Mesodermal cell (in vitro differentiated cells): ENCODE measurements around the gene HMGB4.
A peak's percentile ranks its signal among the peaks of the same experiment; 100 is the strongest.

ENCODE experiments used
- H3K27ac ChIP-seq: 2 replicates; pipeline ENCODE4 v1.7.0; 2013; ENCODE audit warnings: mild to moderate bottlenecking, low read depth, low read length, moderate library complexity; ENCODE audit not compliant: severe bottlenecking
- H3K36me3 ChIP-seq: 2 replicates; pipeline ENCODE4 v1.7.1; 2013; ENCODE audit warnings: mild to moderate bottlenecking, low read length, moderate library complexity; ENCODE audit not compliant: control insufficient read depth, insufficient read depth
- H3K4me1 ChIP-seq: one replicate; pipeline ENCODE4 v1.7.1; 2013; ENCODE audit warnings: mild to moderate bottlenecking, low read length; ENCODE audit not compliant: insufficient read depth, control insufficient read depth, poor library complexity, severe bottlenecking
- H3K4me3 ChIP-seq: 2 replicates; pipeline ENCODE4 v1.7.0; 2013; ENCODE audit warnings: low read length, control low read depth, mild to moderate bottlenecking; ENCODE audit not compliant: insufficient read depth, poor library complexity, severe bottlenecking; ENCODE audit errors: extremely low read depth
- H3K9me3 ChIP-seq: 2 replicates; pipeline ENCODE4 v1.7.1; 2013; ENCODE audit warnings: mild to moderate bottlenecking, low read length, moderate library complexity; ENCODE audit not compliant: control insufficient read depth
- WGBS, 2 experiments: methylation state at CpG; one replicate each; pipeline ENCODE4 v1.1.5; 2013; ENCODE audit warnings: missing lambda C conversion rate in 2 of 2; ENCODE audit not compliant: insufficient coverage in 2 of 2; 5-methylcytosine and 5-hydroxymethylcytosine counted together

HMGB4 gene

DNA sequence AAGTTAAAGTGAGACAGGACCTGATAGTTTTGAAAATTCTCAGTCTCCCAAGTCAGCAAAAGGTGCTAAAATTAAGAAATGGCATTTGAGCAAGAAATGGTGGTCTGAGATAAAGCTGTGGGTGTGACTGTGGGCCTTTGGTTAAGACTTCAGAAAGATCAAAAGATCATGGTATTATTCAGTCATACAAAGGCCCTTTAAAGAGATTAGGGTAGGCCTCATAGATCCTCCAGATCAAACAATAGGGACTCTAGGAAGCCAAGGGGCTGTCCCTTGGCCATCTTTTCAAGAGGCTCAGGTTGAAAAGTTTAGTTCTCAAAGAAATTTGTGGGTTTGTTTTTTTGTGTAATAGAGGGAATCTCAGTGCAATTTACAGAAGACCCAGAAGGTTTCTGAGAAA is 8.4 kb downstream of the HMGB4 start:
- Histone ChIP-seq H3K9me3 (no peaks in the 10 kb centered on the region), H3K4me1 (no peaks in the 10 kb centered on the region), H3K36me3 (no peaks in the 10 kb centered on the region), H3K4me3 (no peak overlapping the region), H3K27ac (no peak overlapping the region)

DNA sequence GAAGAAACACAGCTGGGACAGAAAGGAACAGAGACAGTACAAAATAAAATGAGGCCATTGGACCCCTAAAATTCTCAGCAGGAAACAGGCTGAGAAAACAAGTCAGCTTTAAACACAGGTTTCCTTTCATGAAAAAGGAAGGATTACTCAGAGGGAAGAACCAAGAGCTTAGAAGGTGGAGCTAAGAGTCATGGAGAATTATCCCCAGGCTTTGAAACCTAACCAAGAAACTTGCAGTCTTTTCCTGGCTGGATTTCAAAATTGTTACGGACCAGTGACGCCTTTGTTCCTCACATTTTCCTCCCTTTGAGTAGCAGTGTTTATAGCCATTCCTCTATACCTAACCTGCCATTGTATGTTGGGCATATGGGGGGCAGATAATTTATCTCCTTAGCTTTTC is 8.8 kb downstream of the HMGB4 start:
- H3K9me3 ChIP-seq, result no peaks in the 10 kb centered on the region
- no peak overlapping the region for H3K27ac ChIP-seq
- no peaks in the 10 kb centered on the region for H3K4me1 ChIP-seq
- no peaks in the 10 kb centered on the region for H3K36me3 ChIP-seq
- no peak overlapping the region for H3K4me3 ChIP-seq
- WGBS, 2 experiments, result 100% methylated on average over 2 of the region's 2 CpGs; no CpG with 5 or more reads in 1 of the 2 experiments

DNA sequence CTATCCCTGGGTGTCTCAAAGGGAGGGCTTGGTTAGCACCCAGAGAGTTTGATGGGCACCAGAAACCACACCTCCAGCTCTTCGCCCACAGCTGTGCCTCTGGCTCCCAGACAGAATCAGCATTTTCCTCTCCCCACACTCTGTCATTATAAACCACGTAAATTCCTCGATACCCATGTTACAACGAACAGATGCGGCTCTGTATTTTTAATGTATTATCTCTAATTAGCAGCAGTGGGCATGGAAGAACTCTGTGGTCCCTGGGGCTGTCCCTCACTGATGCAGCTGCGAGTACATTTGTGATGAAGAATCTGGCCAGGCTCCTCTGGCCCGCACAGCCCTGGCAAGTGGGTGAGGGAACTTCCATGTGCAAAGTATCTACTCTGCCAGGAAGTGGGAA is 10.8 kb downstream of the HMGB4 start:
- WGBS, 2 experiments, result 80 to 100% methylated on average over 2 of the region's 7 CpGs
- Histone ChIP-seq H3K27ac (no peak overlapping the region), H3K36me3 (no peaks in the 10 kb centered on the region), H3K4me1 (no peaks in the 10 kb centered on the region), H3K9me3 (no peaks in the 10 kb centered on the region), H3K4me3 (no peak overlapping the region)

DNA sequence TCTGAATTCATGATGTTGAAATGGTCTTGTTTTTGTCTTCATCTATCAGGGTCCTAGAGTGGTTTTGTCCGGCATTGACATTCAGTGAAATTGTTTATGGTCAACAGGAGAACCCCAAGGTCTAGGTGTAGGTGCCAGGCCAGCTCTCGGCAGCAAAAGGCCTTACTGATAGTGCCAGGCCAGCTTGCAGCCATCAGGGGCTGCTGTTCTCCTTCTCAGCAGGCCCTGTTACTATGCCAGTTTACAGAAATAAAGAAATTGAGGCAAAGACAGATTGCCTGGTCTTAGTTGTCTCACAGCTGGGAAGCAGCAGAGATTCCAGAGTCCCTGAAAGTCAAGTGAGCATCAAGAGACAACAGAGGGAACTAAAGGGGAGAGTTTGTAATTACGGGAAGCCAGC is 12.0 kb downstream of the HMGB4 start:
- WGBS, 2 experiments, result 87 to 92% methylated on average over 3 of the region's 3 CpGs
- H3K4me1 ChIP-seq, result no peaks in the 10 kb centered on the region
- H3K9me3 ChIP-seq, result no peaks in the 10 kb centered on the region
- no peak overlapping the region for H3K27ac ChIP-seq
- no peak overlapping the region for H3K4me3 ChIP-seq
- H3K36me3 ChIP-seq, result no peaks in the 10 kb centered on the region

DNA sequence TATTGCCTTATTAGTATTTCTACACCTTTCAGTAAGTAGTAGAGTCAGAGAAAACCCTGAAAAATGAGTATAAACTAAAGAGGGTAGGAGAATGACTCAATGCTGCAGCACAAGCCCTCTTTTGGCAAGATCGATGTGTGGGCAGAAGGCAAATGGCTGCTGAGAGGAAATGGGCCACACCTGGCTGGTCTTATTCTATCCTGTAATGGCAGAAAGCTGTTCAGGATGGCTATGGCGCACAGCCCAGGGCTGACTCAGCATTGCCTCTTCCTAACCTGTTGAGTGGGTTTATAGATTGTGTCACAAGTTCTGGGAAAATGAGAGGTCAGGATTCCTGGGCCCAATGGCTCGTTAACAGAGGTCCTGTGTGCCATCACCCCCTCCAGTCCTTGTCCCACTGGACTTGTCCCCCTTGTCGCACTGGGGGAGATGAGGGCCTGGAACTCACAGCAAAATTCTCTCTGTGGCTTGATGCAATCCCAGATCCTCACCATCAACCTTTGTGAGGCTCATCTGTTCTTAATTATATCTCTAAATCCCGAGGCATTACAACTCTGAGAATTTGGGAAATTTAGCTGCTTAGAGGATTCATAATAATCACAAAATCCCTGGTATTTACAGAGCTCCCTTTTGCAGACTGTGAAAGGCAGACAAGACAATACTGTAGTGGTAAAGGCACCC is 13.2 kb downstream of the HMGB4 start:
- WGBS, 2 experiments, result 96 to 98% methylated on average over 4 of the region's 5 CpGs
- Histone ChIP-seq H3K4me3 (no peak overlapping the region), H3K36me3 (no peaks in the 10 kb centered on the region), H3K9me3 (no peaks in the 10 kb centered on the region), H3K27ac (no peak overlapping the region), H3K4me1 (no peaks in the 10 kb centered on the region)

DNA sequence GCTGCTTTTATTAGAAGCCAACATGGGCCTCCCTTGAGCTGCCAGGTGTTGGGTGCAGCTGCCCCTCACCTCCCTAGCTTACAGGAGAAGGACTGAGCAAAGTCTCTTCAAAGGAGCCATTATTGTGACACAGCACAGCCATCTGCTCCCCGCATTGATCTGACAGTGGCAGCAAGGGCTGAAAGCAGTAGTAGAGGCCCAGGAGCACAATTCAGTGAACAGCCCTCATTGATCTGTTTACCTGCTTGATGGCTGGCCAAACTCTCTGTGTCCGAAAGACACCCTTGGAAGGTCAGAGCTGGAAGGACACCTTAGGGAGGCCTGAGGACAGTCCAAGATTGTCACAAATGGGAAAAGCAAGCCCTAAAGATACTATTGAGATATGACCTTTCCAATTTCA is 14.5 kb downstream of the HMGB4 start:
- Histone ChIP-seq H3K36me3 (no peaks in the 10 kb centered on the region), H3K27ac (no peak overlapping the region), H3K4me1 (no peaks in the 10 kb centered on the region), H3K9me3 (no peaks in the 10 kb centered on the region), H3K4me3 (no peak overlapping the region)
- 97 to 100% methylated on average over 2 of the region's 2 CpGs for WGBS, 2 experiments

DNA sequence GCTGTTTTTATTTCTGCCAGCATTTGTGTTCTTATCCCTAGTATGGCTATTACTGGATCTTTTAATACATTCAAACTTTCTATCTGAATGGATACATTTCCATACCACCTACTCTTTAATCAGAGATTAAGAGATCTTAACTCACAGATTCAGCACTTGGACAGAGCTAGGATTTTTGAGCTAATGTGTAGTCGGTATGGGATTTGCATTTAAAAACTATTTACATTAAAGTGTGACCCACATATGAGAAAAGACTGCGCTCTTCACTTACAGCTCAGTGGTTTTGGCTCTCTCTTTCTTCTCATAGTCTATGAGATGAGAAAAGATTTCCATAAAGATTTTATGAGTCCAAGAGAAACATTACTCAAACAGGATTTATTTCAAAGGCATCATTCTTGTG is 16.4 kb downstream of the HMGB4 start:
- WGBS, 2 experiments, result no CpG with 5 or more reads among the region's 2 CpGs
- Histone ChIP-seq H3K9me3 (no peaks in the 10 kb centered on the region), H3K4me1 (no peaks in the 10 kb centered on the region), H3K36me3 (no peaks in the 10 kb centered on the region), H3K27ac (no peak overlapping the region), H3K4me3 (no peak overlapping the region)

DNA sequence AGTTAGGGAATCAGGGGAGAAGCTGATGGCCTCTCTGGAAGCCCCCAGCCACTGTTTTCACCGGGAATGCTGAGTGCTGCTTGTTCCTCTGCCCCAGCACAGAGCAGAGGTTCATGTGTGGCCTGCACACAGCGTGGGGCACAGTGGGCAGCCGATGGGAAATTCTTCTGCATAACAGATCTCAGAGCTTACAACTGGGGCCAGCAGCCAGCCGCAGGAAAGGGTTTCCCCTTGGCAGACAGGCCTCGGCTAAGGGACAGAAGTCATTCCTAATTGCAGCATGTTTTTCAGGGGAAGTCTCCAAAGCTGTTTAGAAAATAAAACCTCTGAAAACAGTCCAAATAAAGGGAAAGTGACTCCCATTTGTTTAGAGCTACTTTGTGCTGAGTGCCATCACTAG is 22.6 kb downstream of the HMGB4 start:
- no peaks in the 10 kb centered on the region for H3K9me3 ChIP-seq
- WGBS, 2 experiments, result 26 to 32% methylated on average over 4 of the region's 5 CpGs
- H3K27ac ChIP-seq, result no peak overlapping the region
- no peaks in the 10 kb centered on the region for H3K4me1 ChIP-seq
- H3K4me3 ChIP-seq, result no peak overlapping the region
- H3K36me3 ChIP-seq, result no peaks in the 10 kb centered on the region

DNA sequence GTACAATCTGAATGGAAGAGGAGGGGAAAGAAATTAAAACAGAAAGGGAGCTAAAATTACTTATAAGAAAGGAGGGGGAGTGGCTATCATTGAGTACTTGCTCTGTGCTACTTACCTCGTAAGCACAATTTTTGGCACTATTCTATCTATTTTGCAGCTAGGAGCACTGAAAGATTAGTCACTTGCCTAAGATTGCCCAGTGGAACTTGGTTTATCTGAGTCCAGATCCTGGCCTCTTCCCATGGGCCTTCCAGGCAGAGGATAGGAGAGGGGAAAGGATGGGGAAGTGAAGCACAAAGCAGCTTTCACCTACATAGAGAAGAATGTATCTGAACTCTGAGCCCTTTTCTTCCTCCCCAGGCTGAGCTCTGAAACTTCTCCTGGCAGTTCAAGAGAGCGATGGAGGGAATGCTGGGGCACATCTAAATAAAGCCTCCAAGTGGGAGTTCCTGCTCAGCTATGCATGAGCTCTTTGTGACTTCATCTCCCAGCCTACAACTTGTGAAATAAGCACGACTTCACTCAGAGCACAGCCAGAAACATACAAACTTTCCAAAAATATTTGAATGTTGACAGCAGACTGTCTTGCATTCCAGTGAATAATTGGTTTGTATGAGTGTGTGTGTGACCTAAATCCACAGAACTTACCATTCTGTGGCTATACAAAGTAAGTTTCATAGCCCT is 29.4 kb downstream of the HMGB4 start:
- Histone ChIP-seq H3K27ac (peak overlapping the region; percentile 2), H3K4me3 (no peak overlapping the region)
- WGBS, 2 experiments, result 76 to 83% methylated on average over 1 to 2 of the region's 3 CpGs

DNA sequence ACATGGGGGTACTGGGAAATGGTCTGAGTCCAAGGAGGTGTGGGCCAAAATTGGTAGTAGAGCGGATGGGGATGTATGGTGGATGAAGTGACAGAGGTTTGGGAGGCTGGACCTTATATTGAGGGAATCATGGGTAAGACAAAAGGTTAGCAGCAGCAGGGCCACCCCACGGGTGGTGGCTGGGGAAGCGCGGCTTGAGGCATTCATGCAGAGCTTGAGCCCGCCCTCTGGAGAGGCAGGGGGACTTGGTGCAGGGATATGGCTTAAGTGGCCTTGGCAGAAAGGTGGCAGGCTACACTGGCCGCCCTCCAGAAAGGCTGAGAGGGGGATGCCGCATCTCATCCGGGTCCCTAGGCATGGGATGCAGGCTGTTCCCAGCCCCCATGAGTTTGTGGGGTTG is 31.5 kb downstream of the HMGB4 start:
- Histone ChIP-seq H3K4me3 (no peak overlapping the region), H3K36me3 (no peaks in the 10 kb centered on the region), H3K4me1 (no peaks in the 10 kb centered on the region), H3K9me3 (no peaks in the 10 kb centered on the region), H3K27ac (no peak overlapping the region)
- WGBS, 2 experiments, result 83 to 84% methylated on average over 7 to 8 of the region's 8 CpGs

More for the DNA sequence above, 29.4 kb downstream of the HMGB4 start:
- Histone ChIP-seq H3K36me3 (no peaks in the 10 kb centered on the region), H3K4me1 (no peaks in the 10 kb centered on the region), H3K9me3 (no peaks in the 10 kb centered on the region)

DNA sequence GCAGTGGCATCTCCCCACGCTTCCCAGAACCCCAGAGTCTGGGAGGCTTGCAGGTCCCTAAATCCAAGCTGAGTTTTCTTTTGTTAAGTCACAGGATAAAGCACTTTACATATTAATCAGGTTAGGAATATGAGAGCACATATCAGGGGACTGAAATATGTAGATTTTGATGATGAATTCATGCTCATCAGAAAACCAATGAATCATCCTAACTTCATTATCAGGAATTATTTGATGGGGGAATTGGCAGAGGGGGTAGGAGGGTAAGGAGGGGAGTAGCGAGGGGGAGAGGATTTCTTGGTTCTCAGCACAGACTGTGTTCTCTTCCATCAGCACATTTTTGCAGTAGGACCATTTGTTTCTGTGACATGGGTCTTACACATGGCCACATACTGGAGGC is 32.1 kb downstream of the HMGB4 start:
- no CpG with 5 or more reads among the region's 2 CpGs for WGBS, 2 experiments
- H3K36me3 ChIP-seq, result no peaks in the 10 kb centered on the region
- no peaks in the 10 kb centered on the region for H3K9me3 ChIP-seq
- no peak overlapping the region for H3K27ac ChIP-seq
- no peak overlapping the region for H3K4me3 ChIP-seq
- H3K4me1 ChIP-seq, result no peaks in the 10 kb centered on the region
